H54 (cell line): ENCODE measurements around the gene ZC3H13.

Source experiments
- DNase-seq: peaks from one replicate; pipeline ENCODE4 v3.0.0; 2011; ENCODE audit warnings: low spot score, mixed read lengths; ENCODE audit not compliant: insufficient read length
- FAIRE-seq: peaks from 3 replicates; lab custom pipeline; 2011; peaks lifted over from hg19 to GRCh38; lab: Jason Lieb, UNC
- POLR2A ChIP-seq: IDR thresholded peaks from 2 replicates; pipeline ENCODE4 v1.6.1; 2011; ENCODE audit warnings: low read depth, mild to moderate bottlenecking, low read length

Gene ZC3H13

DNA sequence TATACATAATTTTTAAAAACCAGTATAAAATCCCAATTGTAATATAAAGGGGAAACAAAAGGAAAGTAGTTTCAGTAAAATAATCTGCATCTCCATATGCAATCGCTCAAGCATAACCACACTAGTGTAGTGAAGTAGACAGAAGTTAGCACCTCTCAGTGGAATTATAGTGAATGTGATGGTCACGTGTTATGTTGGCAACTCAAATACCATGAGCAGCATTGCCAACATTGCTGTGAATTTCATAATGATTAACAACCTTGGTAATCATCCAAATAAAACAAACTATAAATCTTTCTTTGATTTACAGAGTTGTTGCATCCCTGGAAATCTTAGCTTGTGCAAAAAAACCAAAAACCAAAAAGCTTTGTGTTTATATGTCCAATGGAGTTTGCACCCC lies 123.7 kb downstream of the ZC3H13 start:
- DNase-seq, result no peak
- TF ChIP-seq POLR2A, result no peak
- FAIRE-seq, result no peak

DNA sequence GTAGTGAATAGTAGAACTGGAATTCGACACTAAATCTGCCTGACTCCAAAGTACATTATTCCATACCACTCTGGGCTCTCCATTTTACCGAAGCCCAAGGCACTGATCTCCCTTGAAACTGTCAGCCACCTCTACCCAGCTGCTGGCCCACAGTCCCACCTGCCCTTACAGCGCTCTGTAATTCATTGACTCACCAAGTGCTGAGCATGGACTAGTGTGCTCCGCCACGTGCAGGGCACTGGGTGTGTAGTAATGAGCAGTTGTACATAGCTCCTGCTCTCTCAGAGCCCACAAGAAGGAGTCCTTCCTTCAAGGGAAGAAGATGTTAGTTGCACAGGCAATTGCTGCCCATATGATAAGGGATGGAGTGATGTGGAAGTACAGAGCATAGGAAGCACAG lies 124.4 kb downstream of the ZC3H13 start:
- DNase-seq, result no peak
- TF ChIP-seq POLR2A, result no peak
- FAIRE-seq, result no peak

DNA sequence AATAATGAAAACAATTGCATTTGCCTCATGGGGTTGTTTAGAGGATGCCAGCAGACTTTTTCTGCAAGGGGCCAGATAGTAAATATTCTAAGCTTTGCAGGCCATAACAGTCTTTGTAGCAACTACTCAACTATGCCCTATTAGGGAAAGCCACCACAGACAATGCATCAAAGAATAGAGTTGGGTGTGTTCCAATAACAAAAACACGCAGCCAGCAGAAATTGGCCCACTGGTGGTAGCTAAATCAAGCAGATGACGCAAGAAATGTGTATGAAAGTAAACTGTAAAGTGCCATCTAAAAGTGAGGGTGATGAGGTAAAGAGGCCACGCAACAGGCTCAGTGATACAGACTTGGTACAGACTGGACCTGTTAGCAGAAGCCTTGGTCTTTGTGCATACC lies 125.8 kb downstream of the ZC3H13 start:
- DNase-seq (no peak), FAIRE-seq (no peak)
- TF ChIP-seq POLR2A, result no peak

DNA sequence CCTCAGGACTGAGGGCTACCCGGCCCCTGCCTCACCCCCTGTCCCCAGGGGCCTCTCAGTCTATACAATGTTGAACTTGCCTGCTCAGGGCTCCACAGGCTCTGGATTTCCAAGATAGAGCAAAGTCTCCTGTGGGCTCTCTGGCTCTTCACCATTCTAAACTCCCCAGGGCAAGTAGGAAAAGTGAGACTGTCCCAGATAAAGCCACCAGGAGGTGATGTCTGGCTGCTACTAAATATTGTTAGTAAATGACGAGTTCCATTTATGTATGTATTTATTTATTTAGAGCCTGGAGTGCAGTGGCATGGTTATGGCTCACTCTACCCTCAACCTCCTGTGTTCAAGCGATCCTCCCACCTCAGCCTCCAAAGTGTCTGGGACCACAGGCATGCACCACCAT lies 127.4 kb downstream of the ZC3H13 start:
- FAIRE-seq (no peak), DNase-seq (no peak)
- TF ChIP-seq POLR2A, result no peak

DNA sequence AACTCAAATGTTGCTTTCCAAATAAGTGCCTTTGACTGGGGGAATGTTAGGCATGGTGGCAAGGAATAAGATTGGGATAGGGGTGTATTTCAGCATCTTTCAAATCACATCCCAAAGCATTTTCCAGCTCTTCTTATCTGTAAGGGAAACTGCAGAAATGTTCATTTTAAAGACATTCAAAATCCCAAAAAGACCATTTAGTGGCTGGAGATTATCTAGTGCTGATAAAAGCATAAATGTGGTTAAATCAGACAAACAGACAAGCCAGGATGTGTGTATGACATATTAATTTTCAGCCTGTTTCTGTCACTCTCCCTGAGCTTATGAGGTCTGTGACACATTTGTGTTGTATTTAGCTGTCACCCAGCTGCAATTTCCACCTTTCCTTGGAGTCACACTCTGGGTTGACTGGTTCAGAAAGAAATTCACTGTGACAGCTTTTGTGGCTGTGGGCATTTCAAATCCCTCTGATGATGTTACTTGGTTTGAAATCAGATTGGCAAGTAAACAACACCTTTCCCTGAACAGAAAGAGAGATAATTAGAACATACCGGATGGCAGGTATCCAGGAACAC lies 131.3 kb downstream of the ZC3H13 start:
- no peak for TF ChIP-seq POLR2A
- no peak for FAIRE-seq
- no peak for DNase-seq

DNA sequence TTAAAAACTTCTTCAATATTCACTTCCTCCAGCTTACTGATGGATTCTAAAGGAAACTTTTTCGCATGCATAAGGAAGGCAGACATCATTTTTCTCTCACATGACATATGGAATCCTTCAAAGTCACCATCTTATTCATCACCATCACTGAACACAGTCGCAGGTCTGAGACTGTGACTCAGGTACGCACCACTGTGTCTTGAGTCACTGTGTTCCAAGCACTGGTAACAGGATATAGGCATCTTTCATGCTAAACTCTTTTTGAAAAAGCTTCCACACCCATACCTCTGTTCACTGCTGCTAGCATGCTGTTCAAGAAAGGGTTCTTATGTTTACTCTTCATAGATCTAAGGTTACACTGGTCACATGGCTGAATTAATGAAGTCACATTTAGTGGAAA lies 133.9 kb downstream of the ZC3H13 start:
- FAIRE-seq, result no peak
- no peak for TF ChIP-seq POLR2A
- no peak for DNase-seq

DNA sequence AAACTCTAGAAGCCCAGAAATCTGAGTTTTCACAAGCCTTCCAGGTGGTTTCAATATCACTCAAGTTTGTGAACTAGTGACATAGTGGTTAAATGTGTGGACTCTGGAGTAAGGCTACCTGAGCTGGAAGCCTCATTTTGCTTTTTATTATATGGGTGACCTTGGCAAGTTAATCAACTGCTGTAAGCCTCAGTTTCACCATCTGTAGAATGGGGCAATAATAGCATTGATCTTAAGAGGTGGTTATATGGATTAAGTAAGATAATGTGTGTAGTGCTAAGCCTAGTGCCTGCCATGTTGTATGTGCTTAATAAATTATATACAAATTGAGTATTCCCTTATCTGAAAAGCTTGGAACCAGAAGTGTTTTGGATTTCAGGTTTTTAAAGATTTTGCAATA lies 135.5 kb downstream of the ZC3H13 start:
- FAIRE-seq (no peak), DNase-seq (no peak)
- TF ChIP-seq POLR2A, result no peak

DNA sequence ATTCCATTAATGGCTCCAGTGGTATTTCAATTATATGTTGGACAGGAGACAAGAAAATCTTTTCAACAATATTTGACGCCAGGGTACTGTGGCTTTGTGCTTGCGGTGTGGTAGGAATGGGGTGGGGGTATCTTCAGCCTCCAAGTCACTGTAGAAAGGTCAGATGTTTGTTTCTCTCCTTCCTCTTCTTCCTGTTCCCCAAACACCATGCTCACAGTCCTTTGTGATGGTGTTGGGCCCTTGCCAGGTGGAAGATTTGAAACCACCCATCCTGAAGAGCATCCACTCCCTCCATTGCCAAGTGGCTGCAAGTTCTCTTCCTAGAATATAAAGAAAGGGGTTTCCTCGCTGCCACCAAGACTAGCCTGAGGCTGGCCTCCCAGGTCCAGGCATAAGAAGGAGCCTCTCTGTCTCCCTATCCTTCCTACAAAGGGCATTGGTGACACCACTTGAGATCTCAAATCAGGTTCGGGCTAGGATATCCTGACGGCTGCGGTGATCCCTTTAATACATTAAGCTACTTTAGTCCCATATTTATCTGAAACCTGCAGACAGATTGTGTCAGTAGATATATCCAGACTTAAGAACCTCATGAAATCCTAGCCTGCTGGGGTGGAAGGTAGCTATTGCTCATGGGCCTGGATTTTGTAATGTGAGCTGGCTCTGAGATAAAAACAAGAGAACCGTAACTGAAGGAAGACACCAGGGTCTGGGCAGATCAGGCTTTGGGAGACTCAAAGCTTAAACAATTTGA lies 136.7 kb downstream of the ZC3H13 start:
- no peak for FAIRE-seq
- no peak for DNase-seq
- TF ChIP-seq POLR2A, result no peak

DNA sequence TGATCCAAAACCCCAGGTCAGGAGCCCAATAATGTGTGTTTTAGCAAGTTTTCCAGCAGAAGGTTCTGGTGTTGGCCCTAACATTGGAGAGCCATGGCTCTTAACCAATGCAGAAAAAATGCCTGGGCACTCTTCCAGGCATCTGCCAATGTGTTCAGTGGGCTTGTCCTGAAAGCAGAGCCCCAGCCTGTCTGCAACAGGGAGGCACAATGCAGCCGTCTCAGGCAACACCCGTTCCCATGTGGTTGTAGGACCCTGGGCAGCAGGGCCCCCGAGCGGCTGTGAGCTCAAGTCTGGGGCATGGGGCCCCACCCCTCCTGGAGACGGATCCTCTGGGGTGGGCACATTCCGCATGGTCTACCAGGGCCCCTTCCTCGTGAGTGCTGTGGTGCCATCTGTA lies 142.9 kb downstream of the ZC3H13 start:
- FAIRE-seq, result no peak
- DNase-seq, result no peak
- TF ChIP-seq POLR2A, result no peak

DNA sequence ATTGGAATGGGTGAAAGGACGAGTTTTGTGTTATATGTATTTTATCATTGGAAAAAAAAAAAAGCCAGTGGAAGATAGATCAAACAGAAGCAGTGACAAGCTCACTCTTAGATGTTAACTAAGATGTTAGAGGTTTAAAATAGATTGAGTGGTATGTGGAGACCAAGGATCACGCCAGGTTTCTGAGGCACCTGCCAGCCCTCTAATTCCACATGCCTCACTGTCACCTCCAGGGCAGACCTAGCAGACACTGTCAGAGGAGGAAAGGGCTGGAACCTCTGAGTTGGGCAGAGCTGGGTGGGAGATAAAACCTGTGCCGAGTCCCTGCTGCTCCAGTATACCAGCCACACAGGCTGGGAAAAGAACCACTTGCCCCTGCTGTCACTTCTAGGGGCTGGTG lies 143.5 kb downstream of the ZC3H13 start:
- no peak for DNase-seq
- TF ChIP-seq POLR2A, result no peak
- no peak for FAIRE-seq

DNA sequence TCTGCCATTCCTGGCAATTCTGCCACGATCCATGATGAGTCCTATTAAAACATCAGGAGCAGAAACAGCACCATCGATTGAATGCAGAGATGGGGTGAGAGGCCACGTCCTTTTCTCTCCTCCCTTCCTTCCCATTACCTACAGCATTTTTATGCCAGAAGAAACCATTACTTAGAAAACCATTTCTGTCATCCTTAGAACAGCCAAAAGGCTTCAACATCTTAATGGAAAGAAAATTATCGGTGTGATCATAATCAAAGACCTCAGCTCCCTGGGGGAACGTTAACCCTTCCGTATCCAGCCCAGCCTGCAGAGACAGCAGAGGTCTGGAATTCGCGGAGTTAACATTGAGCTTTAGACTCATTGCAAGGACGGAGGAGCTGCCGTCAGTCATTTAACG lies 145.0 kb downstream of the ZC3H13 start:
- DNase-seq (no peak), FAIRE-seq (no peak)
- TF ChIP-seq POLR2A, result no peak
